ENCODE measurements around the gene RASA2. TPM values are rescaled to one million over a fixed set of nuclear protein-coding genes. Genes with fewer than 3 reads are reported as not detected.

RASA2 gene
- total and polyA plus RNA-seq, 2 of the 4 experiments (the other 2 are of a cell fraction): 6.1 to 14.0 TPM

- Histone ChIP-seq H2BK15ac (ENCODE audit: low read depth, low read length) (no peak overlapping the region), H3K4me1 (ENCODE audit: control insufficient read depth, insufficient read depth, low read length) (peaks cover 3% of the 10 kb centered on the region), H3K27me3 (ENCODE audit: control insufficient read depth, insufficient read depth, low read length) (no peaks in the 10 kb centered on the region), H2AFZ (replicated peaks; ENCODE audit: low read length, poor library complexity) (peak overlapping the region; percentile 97), H4K20me1 (ENCODE audit: insufficient read depth, low read length) (peaks cover 32% of the 10 kb centered on the region), H3K79me1 (ENCODE audit: low read depth in 1 of 2, low read length in 2 of 2) (peaks cover 5 to 35% of the 10 kb centered on the region in 2 experiments; a peak in 3 of 4 replicates), H3K4me3 (ENCODE audit: insufficient read depth, low read depth, low read length) (peak overlapping the region; percentile 81), H3K4me2 (ENCODE audit: low read depth, low read length) (peak overlapping the region; percentile 96), H4K8ac (ENCODE audit: low read depth in 2 of 2, low read length in 2 of 2) (no peak overlapping the region), H3K27ac (ENCODE audit: insufficient read depth, low read length) (peak overlapping the region; percentile 94), H4K5ac (ENCODE audit: low read depth, low read length) (no peak overlapping the region), H2AK9ac (replicated peaks; ENCODE audit: low read depth, low read length, poor library complexity) (peak overlapping the region; percentile 94), H3K56ac (ENCODE audit: extremely low read depth, insufficient read depth, low read length) (peak overlapping the region; percentile 46), H3K18ac (ENCODE audit: low read depth, low read length) (peak overlapping the region; percentile 18; the same call in 1 of the 2 replicates), H2BK20ac (ENCODE audit: low read depth, low read length) (no peak overlapping the region), H3K9me3 (ENCODE audit: control insufficient read depth, insufficient read depth, low read length) (no peaks in the 10 kb centered on the region), H2BK120ac (ENCODE audit: low read depth, low read length) (no peak overlapping the region), H2AK5ac (ENCODE audit: low read depth, low read length) (no peak overlapping the region), H3K9me1 (ENCODE audit: insufficient read depth, low read length) (peaks cover 2% of the 10 kb centered on the region), H3K23ac (ENCODE audit: low read depth, low read length) (peak overlapping the region; percentile 77), H3K4ac (ENCODE audit: low read depth, low read length) (peak overlapping the region; percentile 46; the same call in 1 of the 2 replicates), H3K14ac (replicated peaks; ENCODE audit: low read depth, low read length) (peak overlapping the region; percentile 90; the same call in 1 of the 2 replicates), H3K9ac (ENCODE audit: low read depth, low read length) (peak overlapping the region; percentile 74), H2BK5ac (ENCODE audit: low read depth, low read length, poor library complexity, severe bottlenecking) (peak overlapping the region; percentile 95), H4K91ac (ENCODE audit: insufficient read depth, low read depth, low read length) (no peak overlapping the region; the same call in 1 of the 2 replicates), H3K36me3 (ENCODE audit: control insufficient read depth, insufficient read depth, low read length) (no peaks in the 10 kb centered on the region)
- ChIA-PET POLR2A (ENCODE audit: unreplicated experiment) (interaction anchor here (0.9 kb wide), 1 partner anchor 16 kb away, joined by 3 read pairs; no protein-coding TSS in a partner anchor), CTCF (interaction anchor here (0.6 kb wide), 1 partner anchor 73 kb away, joined by 3 read pairs; no protein-coding TSS in a partner anchor)
- TF ChIP-seq MAZ (IDR thresholded peaks at IDR 0.05; ENCODE audit: borderline replicate concordance, low read depth, low read length) (peak; percentile 44; the same call in 1 of the 2 replicates), MXI1 (IDR thresholded peaks at IDR 0.05; ENCODE audit: borderline replicate concordance, low read depth, low read length) (peak; percentile 15; the same call in 1 of the 2 replicates), MAFK (IDR thresholded peaks at IDR 0.05; ENCODE audit: low read depth, low read length) (no peak)
- dilution Hi-C loops (cut with HindIII; ENCODE audit: low sequenced_read_pairs, unreplicated experiment): no loop called here
- ATAC-seq (ENCODE audit: low read depth) (peak; percentile 50; the same call in 1 of the 2 replicates), DNase-seq (peak; percentile 44)
- 0% methylated on average over 15 of the region's 55 CpGs; no CpG with 5 or more reads in 1 of the 2 experiments for WGBS, 2 experiments (ENCODE audit: extremely low coverage in 2 of 2, insufficient read length in 1 of 2)
- in situ Hi-C loops (cut with MboI; ENCODE audit: low sequenced_read_pairs): no loop called here
- BruUV-seq (replicated peaks): no TSS peak
- intact Hi-C loops (cut with micrococcal nuclease): loop anchor here (5.0 kb wide), 1 partner anchor 45 kb away; no protein-coding TSS in a partner anchor
Observed at GRCh38 chr3:141487521-141488252, 860 bp downstream of the RASA2 start.
